Stimulated activated CD8-positive, alpha-beta memory T cell treated with anti-CD3 and anti-CD28 coated beads, Interleukin-15, amount 100 ng/mL, for 24 hours (primary cell): ENCODE results near the gene ZDHHC11.
"Not testable (repeated sequence)": the region's sequence is repeated elsewhere in the genome, so short reads cannot be mapped to it uniquely, and the experiment has no call there.

Experiments
- DNase-seq: peaks from one replicate; pipeline ENCODE4 v3.0.0-alpha.2; 2020; ENCODE audit warnings: low read depth

The ZDHHC11 gene

DNA sequence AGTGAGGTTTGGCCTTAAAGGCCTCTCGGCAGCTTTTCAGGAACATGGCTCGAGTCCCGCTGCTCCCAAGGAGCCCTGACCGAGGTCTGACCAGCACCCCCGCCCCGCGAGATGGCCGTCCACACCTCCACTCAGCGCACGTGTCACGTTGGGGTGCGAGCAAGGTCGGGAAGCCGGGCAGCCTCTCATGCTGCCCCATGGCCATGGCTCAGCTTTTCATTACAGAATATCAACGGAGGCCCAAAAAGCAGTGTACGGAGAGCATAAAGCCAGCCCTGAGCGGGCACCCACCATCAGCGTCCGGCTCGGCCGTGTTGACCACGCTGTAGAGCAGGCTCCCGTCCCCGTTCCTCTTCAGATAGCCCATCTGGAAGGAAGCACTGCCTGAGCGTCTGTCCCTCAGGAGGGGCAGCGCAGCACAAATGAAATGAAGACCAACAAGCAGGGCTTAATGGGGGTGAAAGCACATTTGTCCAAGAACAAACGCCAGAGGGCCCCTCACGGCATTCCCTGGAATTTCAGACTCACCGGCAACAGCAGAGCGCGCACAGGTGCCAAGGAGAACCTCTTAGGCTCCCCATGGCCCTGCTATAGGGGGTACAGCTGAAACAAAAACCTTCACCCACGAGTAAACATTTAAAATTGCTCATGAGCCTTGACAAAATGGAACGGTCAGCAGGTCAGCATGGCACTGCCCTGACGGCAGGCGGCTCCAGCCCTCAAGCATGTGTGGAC, 30.2 kb upstream of the ZDHHC11 start:
- DNase-seq, result no peak

DNA sequence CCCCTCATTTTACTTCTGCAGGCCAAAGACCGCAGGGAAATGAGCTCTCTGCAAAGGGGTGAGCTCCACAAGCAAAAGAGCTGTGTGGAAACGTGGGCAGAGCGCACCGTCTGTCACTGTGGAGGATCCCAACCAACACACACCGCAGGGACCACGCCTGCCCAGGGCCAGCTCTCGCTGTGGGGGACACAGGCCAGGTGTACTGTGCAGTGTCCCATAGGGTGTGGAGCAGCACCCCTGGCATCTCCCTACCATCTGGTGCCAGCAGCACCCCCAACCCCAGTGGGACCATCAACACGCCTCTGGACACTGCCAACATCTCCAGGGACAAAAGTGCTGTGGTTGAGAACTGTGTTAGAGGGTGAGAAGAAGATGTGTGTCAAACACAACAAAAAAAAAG, 27.9 kb upstream of the ZDHHC11 start:
- not testable (repeated sequence) for DNase-seq

DNA sequence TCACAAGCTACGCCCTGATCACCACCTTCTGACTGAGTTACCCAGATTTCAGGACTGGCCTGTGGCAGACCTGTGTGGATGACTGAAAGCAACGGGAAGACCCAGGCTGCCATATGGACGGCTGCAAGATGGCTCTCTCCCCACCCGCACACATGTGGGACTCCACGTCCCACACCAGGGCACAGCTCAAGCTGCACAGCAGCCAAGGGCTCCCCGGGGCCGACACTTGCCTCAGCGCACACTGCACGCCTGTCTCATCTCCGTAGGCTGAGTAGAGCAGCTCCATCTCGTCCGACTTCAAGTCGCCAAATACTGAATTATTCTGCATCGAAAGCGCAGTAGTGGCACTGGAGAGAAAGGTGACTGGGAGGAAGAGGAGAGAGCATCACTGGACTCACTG, 27.3 kb upstream of the ZDHHC11 start:
- no peak for DNase-seq

DNA sequence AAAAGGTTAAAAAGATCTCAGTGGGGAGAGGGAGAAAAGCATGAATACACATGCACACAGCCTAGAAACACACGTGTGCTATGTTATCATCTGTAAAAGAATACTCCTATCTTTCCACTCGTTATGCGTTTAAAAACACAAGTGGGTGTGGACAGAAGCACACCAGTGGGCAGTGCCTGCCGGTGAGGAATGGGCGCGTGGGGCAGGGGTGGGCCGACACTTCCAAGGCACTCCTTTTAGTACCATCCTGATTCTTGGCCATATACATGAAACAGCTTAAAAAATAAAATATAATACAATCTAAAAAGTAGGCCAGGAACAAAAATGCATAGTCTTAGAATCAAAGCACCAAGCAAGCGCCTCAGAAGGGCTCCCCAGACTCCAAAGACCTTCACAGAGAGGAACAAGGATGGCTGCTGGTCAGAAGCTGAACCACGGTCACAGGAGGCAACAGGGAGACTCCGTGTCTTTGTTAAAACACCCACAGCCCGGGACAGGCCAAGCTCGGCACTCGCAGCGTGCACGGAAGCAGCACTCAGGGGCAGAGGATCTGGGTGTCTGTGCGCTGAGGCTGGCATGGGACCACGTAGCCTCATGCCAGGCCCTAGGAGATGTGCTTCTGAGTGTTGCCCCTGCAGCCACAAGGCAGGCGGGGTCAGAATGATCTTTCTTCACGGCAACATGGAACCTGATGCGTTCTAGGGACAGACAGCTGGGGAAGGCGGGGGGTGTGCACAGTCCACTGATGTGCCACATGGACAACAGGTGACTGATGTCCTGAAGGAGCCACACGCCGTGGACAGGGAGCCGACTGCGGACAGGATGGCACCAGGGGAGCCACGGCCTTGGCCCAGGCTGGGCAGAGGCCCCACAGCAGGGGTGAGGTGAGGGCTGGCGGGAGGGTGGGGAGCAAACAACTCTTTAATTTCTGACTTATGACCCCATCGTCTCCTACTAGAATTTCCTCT, 25.9 kb upstream of the ZDHHC11 start:
- no peak for DNase-seq

DNA sequence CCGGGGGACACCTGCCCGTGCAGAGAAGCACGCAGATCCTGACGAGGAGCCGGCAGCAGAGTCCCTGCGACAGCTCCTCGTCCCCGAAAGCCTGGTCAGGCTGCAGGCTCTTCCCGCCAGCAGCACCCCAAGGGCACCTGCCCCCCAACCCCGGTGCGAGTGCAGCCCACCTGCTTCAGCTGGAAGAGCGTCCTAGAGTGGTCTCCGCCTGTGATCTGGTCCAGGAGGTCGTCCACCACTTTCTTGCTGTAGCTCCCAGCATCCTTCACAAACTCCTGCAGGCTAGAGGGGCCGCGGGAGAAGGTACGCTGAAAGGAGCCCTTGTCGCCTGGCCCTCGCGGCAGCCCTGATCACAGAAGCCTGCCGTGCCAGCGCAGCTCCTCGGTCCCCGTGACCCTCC, 25.1 kb upstream of the ZDHHC11 start:
- no peak for DNase-seq

DNA sequence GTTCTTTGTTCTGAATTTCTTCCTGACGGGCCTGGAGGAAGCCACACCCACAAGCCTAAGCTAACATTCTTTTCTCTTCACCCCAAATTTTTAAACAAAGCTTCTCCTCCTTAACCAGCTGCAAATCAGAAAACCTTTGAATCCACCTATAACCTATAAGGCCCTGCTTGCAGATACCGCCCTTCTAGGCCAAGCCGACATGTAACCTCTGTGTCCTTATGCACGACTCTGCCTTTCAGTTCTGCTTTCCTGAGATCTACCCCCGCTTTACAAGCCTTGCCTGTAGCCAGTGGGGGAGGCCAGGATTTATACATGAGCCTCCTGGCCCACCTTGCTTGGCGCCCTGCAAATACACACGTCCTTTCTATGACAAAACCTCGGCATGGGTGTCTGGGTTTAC, 22.5 kb upstream of the ZDHHC11 start:
- DNase-seq, result no peak

DNA sequence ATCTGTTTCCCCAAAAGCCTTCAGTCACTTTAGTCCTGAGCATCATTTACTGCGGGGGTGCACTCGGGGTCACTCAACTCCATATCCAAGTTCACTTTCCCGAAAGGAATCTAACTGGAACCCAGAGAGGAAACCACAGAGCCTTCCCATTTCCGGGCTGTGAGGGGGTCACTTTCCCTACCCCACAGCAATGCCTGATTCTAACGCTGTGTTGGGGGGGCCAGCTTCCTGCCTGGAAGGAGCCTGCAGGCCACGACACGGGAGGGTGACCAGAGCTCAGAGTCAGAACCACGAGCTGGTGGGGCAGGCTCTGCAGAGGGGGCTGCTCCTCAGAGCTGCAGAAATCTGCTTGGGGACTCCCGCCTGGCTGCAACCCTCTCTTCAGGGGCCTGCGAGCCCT, 21.5 kb upstream of the ZDHHC11 start:
- DNase-seq, result no peak

DNA sequence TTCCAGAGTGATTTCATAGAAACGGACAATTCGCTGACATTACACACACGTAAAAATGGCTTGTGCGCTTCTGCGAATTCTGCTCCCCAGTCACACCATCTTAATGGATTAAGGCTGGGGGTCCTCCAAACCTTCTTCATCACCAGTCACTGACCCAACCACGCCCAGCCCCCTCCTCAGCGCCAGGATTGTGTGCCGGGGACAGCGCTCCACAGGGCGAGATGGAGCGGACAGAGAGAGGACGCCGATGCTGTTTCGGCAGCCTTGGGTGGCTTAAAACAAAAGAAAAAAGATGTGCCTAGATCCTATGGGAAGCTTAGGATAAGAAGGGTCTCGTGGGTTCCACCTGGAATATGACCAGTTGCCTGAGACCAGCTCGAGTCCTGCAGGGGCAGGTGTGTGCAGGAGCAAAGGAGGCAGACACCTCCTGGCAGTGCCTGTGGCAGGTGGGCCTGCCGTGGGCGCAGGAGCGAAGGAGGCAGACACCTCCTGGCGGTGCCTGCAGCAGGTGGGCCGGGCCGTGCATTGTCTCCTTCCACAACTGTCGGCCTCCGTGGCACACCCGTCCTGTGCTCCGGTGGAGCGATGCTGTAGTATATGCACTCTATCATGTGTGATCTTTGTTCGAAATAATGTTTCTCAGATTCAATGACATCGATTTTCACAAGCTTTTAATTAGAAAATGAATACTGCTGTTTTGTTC, 21.0 kb upstream of the ZDHHC11 start:
- DNase-seq, result no peak

DNA sequence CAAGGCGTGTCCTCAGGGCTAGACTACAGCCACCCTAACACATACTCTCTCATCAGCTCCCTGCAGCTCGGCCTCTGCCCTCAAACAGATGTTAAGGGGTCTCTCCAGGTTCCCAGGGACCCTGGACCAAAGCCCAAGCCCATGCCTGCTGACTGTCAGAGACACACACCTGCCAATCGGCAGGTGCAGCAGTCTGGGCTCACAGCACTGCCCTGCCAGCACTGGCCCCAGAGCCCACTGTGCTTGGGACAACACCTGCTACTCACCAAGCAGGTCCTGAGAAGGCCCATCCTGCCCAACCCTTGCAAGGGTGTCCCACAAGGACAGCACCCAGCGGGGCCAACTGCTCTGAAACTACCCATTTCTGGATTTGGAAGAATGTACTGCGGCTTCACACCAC, 20.2 kb upstream of the ZDHHC11 start:
- no peak for DNase-seq

DNA sequence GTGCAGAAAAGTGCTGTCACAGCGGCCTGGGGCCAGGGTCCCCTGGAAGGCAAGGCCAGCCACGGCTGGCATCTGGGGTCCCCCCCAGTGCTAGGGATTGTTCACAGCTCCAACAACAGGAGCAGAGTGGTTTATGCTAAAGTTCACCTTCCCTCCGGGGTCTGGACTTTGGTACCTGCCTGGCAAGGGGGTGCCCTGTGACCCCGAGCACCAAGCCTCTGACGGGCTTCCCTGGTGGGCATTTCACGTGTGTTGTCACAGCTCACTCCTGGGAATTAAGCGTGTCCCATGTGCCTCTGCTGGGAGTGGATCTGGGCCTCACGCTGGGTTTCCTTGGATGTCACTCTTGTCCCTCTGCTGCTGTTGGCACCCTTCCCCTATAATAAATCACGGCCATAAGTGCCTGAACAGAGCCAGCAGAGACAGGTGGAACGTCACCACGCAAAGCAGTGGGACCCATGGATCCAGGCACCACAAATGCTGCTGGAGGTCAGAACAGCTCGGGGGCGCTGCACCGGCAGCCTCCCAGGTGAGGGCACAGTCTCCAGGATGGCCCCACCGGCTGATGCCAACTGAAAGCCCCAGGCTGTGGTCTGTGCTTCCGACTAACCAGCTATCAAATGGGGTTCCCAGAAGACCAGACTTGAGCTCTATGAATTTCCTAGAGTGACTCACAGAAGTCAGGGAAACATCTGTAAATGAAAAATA, 17.8 kb upstream of the ZDHHC11 start:
- no peak for DNase-seq

DNA sequence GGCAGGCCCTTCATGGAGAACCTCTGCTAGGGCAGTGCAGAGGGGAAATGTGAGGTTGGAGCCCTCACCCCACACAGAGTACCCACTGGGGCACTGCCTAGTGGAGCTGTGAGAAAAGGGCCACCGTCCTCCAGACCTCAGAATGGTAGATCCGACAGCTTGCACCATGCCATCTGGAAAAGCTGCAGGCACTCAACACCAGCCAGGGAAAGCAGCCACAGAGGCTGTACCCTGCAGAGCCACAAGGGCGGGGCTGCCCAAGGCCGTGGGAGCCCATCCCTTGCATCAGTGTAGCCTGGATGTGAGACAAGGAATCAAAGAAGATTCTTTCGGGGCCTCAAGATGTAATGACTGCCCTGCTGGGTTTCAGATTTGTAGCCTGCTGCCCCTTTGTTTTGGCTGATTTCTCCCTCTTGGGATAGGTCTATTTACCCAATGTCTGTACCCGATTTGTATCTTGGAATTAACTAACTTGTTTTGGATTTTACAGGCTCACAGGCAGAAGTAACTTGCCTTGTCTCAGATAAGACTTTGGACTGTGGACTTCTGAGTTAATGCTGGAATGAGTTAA, 16.6 kb upstream of the ZDHHC11 start:
- DNase-seq, result no peak

DNA sequence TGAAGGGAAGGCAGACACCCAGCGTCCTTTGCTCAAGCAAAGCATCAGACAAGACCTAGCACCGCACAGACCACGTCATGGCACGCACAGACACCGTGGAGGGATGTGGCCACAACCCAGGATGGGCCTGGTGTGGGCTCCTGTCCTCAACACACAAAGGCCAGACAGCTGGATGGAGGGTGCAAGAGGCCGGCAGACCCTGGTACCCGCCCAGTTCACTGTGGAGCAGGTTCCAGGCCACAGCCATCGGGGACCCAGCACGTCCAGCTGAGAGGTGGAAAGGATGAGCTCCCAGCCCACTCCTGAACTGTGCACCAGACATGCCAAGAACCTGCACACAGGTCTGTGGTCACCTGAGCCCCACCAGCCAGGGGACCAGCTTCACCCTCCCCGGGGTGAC, 15.0 kb upstream of the ZDHHC11 start:
- no peak for DNase-seq

DNA sequence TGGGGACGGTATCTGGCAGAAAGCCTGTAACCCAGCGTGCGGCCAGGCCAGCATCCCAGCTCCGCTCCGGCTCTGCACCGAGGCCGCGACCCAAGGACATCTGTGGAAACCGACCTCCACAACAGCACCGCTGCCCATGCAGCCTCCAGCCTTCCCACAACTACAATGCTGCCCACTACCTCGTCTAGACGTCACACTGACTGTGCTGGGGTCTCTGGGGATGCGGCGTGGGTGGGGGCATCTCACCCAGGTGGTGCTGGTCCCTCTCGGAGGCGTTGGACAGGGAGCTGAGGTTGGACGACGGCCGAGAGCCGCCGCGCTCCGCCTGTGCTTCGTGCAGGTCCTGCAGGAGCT, 14.4 kb upstream of the ZDHHC11 start:
- DNase-seq, result no peak

DNA sequence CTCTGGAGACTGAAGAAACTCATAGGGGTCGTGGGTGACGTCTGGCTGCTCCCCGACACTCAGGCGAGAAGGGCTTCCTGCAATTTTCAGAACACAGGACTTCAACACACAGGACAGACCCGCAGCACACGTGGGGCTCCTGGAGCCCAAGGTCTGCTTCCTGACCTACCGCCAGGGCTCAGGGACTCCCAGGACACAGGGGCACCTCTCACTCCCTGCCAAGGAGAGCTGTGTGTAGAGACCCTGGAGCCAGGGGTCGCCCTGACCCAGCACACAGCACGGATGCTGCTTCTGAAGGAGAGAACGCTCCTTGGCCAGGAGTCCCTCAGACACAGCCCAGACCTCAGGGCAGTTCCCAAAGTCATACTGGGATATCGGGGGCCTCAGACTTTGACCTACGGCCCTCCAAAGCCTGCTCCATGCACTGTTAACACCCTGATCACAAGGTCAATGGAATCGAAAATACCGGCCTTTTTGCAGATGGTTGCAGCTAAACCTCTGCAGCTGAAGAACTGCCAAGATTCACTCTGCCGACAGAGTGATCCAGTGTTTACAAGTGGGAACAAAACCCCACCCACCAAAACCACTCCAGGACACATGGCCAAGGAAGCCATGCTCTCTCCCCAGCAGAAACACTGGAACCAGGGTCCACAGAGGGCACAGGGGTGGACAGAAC, 13.8 kb upstream of the ZDHHC11 start:
- no peak for DNase-seq

DNA sequence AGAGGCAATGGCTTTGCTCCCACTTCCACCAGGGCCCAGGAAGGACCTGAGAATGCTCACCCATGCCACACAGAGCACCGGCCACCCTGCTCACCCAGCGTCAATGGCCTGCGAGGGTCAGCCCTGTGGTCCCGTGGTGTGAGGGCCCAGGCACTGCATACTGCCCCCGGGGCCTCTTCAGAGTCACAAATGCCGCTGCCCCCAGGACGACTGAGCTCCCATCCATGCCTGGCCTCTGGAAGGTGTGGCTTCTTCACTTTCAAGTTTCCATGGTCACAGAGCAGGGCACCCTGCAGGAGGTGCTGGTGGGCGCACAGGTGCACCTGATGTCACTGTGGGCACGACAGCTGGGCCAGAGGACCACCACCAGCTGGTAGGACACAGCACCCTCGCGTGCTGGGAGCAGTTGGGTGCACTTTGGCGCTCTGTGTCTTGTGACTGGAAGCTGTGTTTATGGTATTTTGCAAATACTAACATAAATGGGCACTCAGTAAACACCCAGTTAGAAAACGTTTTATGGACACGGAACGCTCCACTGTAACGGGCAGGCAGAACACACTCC, 12.5 kb upstream of the ZDHHC11 start:
- no peak for DNase-seq

DNA sequence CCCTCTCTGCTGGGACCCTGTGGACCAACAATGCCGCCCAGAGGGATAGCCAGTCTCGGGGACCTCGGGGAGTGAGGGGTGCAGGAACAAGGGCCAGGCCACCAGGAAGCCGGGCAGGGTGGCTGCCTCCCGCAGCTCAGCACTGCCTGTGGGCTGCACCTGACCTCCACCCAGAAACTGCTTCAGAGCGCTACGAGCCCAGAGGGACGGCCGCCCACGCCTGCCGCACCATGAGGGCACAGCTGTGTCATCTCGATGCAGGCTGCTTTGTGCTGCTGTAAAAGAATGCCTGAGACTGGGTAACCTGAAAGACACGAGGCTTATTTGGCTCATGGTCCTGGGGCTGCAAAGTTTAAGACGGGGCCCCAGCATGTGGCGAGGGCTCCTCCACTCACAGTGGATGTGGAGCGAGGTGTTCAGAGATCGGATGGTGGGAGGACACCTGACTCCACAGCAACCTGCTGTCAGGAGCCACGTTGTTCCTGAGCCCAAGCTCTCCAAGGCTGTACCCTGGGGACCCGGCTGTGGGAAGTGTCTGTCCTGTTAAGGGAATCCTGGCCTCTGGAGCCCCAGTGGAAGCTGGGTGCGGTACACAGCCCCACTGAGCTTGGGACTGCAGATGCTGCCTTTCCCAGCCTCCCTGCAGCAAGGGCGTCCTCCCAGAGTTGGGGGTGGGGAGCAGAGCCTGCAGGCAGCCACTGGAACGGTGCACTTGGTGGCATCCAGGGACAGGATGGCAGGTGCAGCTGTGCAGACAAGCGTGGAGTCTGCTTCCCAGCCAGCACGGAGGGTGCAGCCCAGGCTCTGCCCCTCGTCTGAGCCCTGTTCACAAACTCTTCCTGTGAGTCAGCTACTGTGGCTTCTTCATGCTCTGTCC, 11.8 kb upstream of the ZDHHC11 start:
- no peak for DNase-seq

DNA sequence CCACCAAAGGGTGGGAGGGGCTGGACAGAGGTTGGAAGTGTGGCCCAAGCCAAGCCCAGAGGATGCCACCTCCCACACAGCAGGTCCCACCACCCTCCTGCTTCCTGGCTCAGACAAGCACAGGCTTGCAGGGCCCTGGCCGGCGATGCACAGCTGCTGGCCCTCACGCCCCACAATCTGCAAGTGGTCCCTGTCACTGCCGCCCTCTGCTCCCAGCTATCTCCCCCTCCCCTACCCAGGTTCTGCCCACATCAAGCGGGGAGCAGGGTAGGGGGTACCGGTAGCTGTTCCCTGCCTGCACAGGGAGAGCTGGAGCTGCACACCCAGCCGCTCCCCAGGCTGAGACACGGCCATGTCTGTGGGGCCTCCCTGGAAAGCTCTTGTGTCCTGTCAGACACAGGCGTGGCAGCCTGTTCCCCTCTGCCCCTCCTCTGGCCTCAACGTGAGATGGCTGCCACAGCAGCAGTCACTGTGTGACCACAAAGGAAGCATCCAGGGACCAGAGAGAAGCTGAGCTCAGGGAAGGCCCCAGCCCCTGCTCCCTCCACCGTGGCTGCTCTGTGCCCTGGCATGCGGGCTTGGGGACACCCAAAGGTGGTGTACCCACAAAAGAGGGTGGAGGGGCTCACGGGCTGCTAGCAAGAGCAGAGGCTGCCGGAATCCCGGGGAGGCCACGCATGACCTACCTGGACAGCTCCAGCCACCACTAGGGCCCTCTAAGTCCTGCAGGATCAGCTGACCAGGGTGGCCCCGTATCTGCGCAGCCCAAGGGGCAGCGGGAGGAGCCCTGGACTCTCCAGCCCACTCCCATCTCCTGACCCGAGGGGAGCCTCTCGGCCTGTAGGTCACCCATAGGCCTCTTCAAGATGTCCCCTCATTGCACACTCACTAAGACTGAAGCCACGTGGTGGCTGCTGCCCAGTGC, 10.9 kb upstream of the ZDHHC11 start:
- no peak for DNase-seq

DNA sequence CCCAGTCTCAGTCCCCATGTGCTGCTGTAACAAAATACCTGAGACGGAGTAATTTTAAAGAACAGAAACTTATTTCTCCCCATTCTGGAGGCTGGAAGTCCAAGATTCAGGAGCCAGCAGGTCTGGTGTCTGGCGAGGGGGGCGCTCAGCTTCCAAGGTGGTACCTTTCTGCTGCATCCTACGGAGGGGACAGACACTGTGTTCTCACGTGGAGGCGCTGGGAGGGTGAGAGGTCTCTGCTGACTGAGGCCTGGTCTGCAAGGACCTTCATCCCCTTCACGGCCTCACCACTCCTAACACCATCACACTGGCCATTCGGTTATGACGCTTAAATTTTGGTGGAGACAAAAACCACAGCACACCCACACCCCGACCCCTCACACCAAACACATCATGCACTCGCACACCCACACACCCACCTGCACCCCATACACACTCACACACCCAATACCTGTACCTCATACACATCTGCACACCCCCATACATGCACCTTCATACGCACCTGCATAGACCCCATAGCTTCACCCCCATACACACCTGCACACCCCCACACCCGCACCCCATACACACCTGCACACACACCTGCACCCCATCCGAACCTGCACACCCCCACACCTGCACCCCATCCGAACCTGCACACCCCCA, 9.8 kb upstream of the ZDHHC11 start:
- DNase-seq, result no peak
